Stomach (tissue), 9 donors: ENCODE measurements around the gene CBX4. TPM values are rescaled to one million over a fixed set of nuclear protein-coding genes. Genes with fewer than 3 reads are reported as not detected.

Experiments
- DNase-seq, 2 donors: peaks; one replicate each; pipeline versions ENCODE4 v3.0.0 to v3.0.0-alpha.2; 2013 to 2019
- H3K27ac ChIP-seq, 5 donors: fragments of 200-600 bp in 4 of 5; sonication (generic) in 4 of 5; one replicate each; pipeline ENCODE4 v1.5.1; 2013 to 2019; ENCODE audit warnings: mild to moderate bottlenecking in 1 of 5, moderate library complexity in 1 of 5
- H3K27me3 ChIP-seq, 3 donors: fragments of 200-600 bp; sonication (generic); one replicate each; pipeline ENCODE4 v1.5.1; 2017 to 2019; ENCODE audit warnings: mixed run types in 1 of 3
- H3K36me3 ChIP-seq, 4 donors: fragments of 200-600 bp; sonication (generic); 1 replicate in 3 of 4; 2 replicates in 1 of 4; pipeline ENCODE4 v1.5.1; 2016 to 2019
- H3K4me1 ChIP-seq, 4 donors: fragments of 200-600 bp; sonication (generic); one replicate each; pipeline ENCODE4 v1.5.1; 2016 to 2019
- H3K4me3 ChIP-seq, 4 donors: fragments of 200-600 bp; sonication (generic) in 3 of 4; one replicate each; pipeline ENCODE4 v1.5.1; 2016 to 2019; ENCODE audit warnings: mild to moderate bottlenecking in 1 of 4
- H3K9me3 ChIP-seq, 4 donors: fragments of 200-600 bp; sonication (generic); one replicate each; pipeline ENCODE4 v1.5.1; 2016 to 2019
- EP300 ChIP-seq: sonication (generic); formaldehyde crosslinking; IDR thresholded peaks from one replicate; pipeline ENCODE4 v1.6.1; 2017; ENCODE audit warnings: antibody characterized with exemption
- POLR2A ChIP-seq, 4 donors: fragments of 450-650 bp; IDR thresholded peaks; one replicate each; pipeline ENCODE4 v1.6.1; 2016; ENCODE audit warnings: antibody characterized with exemption in 4 of 4, control low read depth in 2 of 4, mild to moderate bottlenecking in 1 of 4, moderate library complexity in 1 of 4
- POLR2AphosphoS5 ChIP-seq, 3 donors: sonication (generic); formaldehyde crosslinking; IDR thresholded peaks; one replicate each; pipeline ENCODE4 v1.6.1; 2016; ENCODE audit warnings: antibody characterized with exemption in 3 of 3
- WGBS, 5 donors: extraction: QIAGEN DNeasy Blood & Tissue Kit in 3 of 5; methylation state at CpG; one replicate each; pipeline versions ENCODE4 v1.1.5 to v1.1.7; 2013 to 2018; 5-methylcytosine and 5-hydroxymethylcytosine counted together
- intact Hi-C: fragments of 100-400 bp; cut with DNase I; formaldehyde crosslinking; loops from one replicate; pipeline ENCODE4 v1.15.1; 2023; ENCODE audit warnings: low total_unique reads
- polyA plus RNA-seq, 3 donors: library from polyadenylated mRNA; stranded (reverse); fragments of 200-250 nt; gene quantifications; one replicate each; pipeline ENCODE4 v1.2.3, GENCODE V29; 2013
- total RNA-seq, 5 donors: library from RNA; depleted of rRNA; stranded (reverse); fragments of >200 nt; gene quantifications; one replicate each; pipeline versions ENCODE4 v1.1.0 to v1.2.3, GENCODE V29; 2014 to 2016
- TF ChIP-seq, protein P1 (sequence below), 7 experiments: fragments of 450-650 bp in 4 of 7; fragments of 200-600 bp in 3 of 7; sonication (generic) in 3 of 7; IDR thresholded peaks; one replicate each; pipeline ENCODE4 v1.5.1; 2016 to 2019; ENCODE audit warnings: antibody characterized with exemption in 7 of 7, control low read depth in 2 of 7, mild to moderate bottlenecking in 1 of 7
- donor health status: healthy with polysubstance abuse.
- donor health status: Bipolar disorder and iron deficiency.
- donor health status: healthy.

Gene CBX4
- total and polyA plus RNA-seq, 8 donors, result 1.8 to 10.6 (median 8.3) TPM

DNA sequence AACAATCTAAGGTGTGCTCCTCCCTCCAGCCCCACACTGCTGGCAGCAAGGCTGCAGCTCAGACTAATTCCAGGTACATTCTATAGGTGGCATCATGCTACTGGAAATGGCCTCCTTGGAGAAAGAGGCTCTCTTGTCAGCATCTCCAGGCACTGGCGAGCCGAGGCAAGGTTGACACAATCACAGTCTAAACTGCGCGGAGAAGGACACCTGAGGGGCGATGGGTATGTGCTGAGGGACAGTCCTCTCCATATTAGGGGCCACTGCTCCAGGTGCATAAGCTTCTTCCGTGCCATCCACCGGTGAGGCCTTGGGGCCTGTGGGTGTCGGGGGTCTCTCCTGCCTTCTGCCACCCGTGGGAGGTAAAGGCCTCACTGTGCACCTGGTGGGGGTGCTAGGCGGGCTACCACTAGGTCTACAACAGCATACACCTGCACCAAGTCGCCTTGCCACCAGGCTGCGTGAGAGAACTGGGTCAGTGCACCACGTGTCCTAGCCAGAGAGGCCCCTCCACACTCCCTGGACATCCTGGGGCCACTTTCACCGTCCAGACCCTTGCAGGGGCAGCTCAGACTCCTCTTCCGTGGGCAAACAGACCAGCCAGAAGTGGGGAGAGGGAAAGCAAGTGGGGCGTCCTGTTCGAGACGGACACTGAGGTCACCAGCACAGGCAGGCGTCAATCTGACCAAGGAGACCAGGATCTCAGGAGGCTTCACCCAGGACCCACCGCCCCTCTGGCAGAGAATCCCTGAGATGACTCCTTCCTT lies 30.3 kb downstream of the CBX4 start:
- Histone ChIP-seq H3K4me1 (peaks cover 47 to 64% (median 57%) of the 10 kb centered on the region in 4 donors), H3K4me3 (no peak overlapping the region), H3K27me3 (peaks cover 77 to 100% (median 98%) of the 10 kb centered on the region in 3 donors), H3K36me3 (no peaks in the 10 kb centered on the region), H3K27ac (no peak overlapping the region), H3K9me3 (no peaks in the 10 kb centered on the region)
- 16 to 34% (median 19%) methylated on average over 8 to 20 of the region's 20 CpGs for WGBS, 5 donors
- intact Hi-C loops, result loop anchor here (10.0 kb wide), 2 partner anchors 106 to 186 kb away; no protein-coding TSS in a partner anchor
- no peak for TF ChIP-seq EP300
- peak in 1 of 3 donors; percentile 58 for TF ChIP-seq POLR2AphosphoS5 (IDR thresholded peaks at IDR 0.05)
- TF ChIP-seq, protein P1, sequence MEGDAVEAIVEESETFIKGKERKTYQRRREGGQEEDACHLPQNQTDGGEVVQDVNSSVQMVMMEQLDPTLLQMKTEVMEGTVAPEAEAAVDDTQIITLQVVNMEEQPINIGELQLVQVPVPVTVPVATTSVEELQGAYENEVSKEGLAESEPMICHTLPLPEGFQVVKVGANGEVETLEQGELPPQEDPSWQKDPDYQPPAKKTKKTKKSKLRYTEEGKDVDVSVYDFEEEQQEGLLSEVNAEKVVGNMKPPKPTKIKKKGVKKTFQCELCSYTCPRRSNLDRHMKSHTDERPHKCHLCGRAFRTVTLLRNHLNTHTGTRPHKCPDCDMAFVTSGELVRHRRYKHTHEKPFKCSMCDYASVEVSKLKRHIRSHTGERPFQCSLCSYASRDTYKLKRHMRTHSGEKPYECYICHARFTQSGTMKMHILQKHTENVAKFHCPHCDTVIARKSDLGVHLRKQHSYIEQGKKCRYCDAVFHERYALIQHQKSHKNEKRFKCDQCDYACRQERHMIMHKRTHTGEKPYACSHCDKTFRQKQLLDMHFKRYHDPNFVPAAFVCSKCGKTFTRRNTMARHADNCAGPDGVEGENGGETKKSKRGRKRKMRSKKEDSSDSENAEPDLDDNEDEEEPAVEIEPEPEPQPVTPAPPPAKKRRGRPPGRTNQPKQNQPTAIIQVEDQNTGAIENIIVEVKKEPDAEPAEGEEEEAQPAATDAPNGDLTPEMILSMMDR (IDR thresholded peaks at IDR 0.05), result peak in 4 of 7 experiments; percentile 11 to 80 (median 38)
- TF ChIP-seq POLR2A (IDR thresholded peaks at IDR 0.05), result no peak
- DNase-seq, result peak; percentile 66 to 87

DNA sequence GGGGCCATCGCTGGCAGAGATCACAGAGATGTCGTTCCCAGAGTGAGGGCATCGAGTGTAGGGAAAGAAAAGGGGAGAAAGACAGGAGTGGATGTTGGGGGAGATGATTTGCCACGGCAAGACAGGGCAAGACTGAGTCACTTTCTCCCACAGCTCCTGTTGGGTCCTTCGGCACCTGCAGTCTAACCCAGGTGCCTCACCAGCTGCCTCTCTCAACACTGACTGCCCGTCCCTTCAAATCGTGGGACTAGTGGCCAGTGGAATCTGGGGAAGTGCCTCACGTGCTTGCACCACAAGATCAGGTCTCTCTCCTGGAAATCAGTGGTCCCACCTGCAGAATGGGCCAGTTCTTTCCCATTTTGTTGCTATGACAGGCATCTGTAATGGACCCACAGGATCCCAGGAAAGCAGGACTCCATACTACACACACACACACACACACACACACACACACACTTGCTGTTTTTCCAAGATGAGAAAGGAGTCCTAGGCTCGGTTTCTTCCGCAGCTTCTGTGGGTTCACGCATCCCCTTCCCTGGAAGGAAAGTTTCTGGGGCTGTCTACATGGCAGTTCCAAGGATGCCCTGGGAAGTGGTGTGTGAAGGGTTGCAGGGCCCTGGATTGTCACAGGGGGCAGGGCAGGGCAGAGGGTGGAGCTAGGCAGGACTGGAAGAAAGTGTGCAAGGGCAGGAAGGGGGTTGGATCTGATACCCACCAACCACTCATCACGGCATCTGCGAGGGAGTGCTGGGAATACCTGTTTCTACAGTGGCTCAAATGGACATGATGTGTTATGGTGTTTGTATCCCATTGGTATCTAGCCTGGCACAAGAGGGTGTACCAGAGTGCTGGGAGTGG lies 32.1 kb downstream of the CBX4 start:
- Histone ChIP-seq H3K4me1 (peaks cover 31 to 64% (median 57%) of the 10 kb centered on the region in 4 donors), H3K27ac (no peak overlapping the region), H3K27me3 (peaks cover 79 to 100% (median 100%) of the 10 kb centered on the region in 3 donors), H3K4me3 (no peak overlapping the region), H3K36me3 (no peaks in the 10 kb centered on the region), H3K9me3 (no peaks in the 10 kb centered on the region)
- 23 to 39% (median 34%) methylated on average over 11 to 13 of the region's 13 CpGs for WGBS, 5 donors
- intact Hi-C loops, result loop anchor here (10.0 kb wide), 2 partner anchors 108 to 188 kb away; no protein-coding TSS in a partner anchor
- DNase-seq, result no peak
- TF ChIP-seq POLR2AphosphoS5 (IDR thresholded peaks at IDR 0.05), result no peak
- no peak for TF ChIP-seq EP300
- no peak for TF ChIP-seq POLR2A (IDR thresholded peaks at IDR 0.05)
- TF ChIP-seq, protein P1 (IDR thresholded peaks at IDR 0.05), result no peak

GRCh38 chr17:79806446-79806760 lies 32.8 kb downstream of the CBX4 start:
- TF ChIP-seq EP300, result no peak
- TF ChIP-seq, protein P1 (IDR thresholded peaks at IDR 0.05), result no peak
- no peak for TF ChIP-seq POLR2A (IDR thresholded peaks at IDR 0.05)
- no peak for TF ChIP-seq POLR2AphosphoS5 (IDR thresholded peaks at IDR 0.05)
- Histone ChIP-seq H3K27ac (no peak overlapping the region), H3K27me3 (peaks cover 80 to 100% (median 100%) of the 10 kb centered on the region in 3 donors), H3K4me1 (peaks cover 27 to 60% (median 53%) of the 10 kb centered on the region in 4 donors), H3K36me3 (no peaks in the 10 kb centered on the region), H3K9me3 (no peaks in the 10 kb centered on the region), H3K4me3 (no peak overlapping the region)
- intact Hi-C loops, result loop anchor here (10.0 kb wide), 2 partner anchors 108 to 188 kb away; no protein-coding TSS in a partner anchor
- 20 to 36% (median 28%) methylated on average over 3 to 4 of the region's 4 CpGs for WGBS, 5 donors
- DNase-seq, result no peak
